Kidney epithelial cell (primary cell): ENCODE results near the gene LRRC42. TPM values are rescaled to one million over a fixed set of nuclear protein-coding genes. Genes with fewer than 3 reads are reported as not detected.
"Not testable (repeated sequence)": the region's sequence is repeated elsewhere in the genome, so short reads cannot be mapped to it uniquely, and the experiment has no call there.

Experiments used
- DNase-seq: peaks from one replicate; pipeline ENCODE4 v3.0.0-alpha.2; 2010; ENCODE audit warnings: low read depth
- H3K27me3 ChIP-seq: 2 replicates; pipeline ENCODE4 v1.6.0; 2011; ENCODE audit warnings: low read length; ENCODE audit not compliant: control insufficient read depth, insufficient read depth
- H3K36me3 ChIP-seq: 2 replicates; pipeline ENCODE4 v1.5.1; 2011; ENCODE audit warnings: low read length; ENCODE audit not compliant: control insufficient read depth, insufficient read depth
- H3K4me3 ChIP-seq: 2 replicates; pipeline ENCODE4 v1.5.1; 2011; ENCODE audit warnings: low read depth, mild to moderate bottlenecking, control low read depth, low read length
- CTCF ChIP-seq: IDR thresholded peaks from 2 replicates; pipeline ENCODE4 v1.5.1; 2011; ENCODE audit warnings: mild to moderate bottlenecking, moderate library complexity, low read length, control low read depth, inconsistent platforms; ENCODE audit not compliant: insufficient read depth, poor library complexity, severe bottlenecking
- total RNA-seq: library from RNA; depleted of rRNA; stranded (reverse); fragments of >200 nt; gene quantifications from 2 replicates; pipeline ENCODE4 v1.2.3, GENCODE V29; 2015

LRRC42 gene
- total RNA-seq, 1 donor from 2014 or later: 45.7 TPM

DNA sequence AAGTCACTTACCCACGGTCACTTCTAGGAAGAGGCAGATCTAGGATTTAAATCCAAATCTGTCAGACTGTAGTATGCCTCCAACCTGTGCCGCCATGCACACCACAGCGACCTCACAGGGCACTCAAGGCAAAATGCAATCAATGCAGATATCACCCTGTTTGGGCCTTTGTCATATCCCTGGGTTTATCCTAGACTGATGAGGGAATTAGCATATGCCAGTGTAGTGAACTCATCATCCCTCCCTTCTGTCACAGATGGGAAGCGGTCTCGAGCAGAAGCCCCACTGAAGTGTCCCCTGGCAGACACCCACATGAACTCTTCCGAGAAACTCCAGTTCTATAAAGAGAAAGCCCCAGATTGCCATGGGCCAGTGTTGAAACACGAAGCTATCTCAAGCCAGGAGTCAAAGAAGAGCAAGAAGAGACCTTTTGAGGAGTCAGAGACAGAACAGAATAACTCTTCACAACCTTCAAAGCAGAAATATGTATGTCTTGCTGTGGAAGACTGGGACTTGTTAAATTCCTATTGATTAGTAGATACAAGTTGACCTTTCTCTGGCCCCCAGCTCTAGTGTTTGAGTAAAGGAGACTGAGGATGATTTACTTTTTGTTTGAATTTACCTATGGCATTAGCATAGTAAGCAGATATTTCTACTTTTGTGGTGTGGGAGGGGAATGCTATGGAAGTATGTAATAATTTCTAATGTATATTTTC lies 21.4 kb downstream of the LRRC42 start:
- TF ChIP-seq CTCF: no peak
- Histone ChIP-seq H3K4me3 (no peak overlapping the region), H3K27me3 (no peaks in the 10 kb centered on the region), H3K36me3 (peaks cover 3% of the 10 kb centered on the region)
- no peak for DNase-seq

DNA sequence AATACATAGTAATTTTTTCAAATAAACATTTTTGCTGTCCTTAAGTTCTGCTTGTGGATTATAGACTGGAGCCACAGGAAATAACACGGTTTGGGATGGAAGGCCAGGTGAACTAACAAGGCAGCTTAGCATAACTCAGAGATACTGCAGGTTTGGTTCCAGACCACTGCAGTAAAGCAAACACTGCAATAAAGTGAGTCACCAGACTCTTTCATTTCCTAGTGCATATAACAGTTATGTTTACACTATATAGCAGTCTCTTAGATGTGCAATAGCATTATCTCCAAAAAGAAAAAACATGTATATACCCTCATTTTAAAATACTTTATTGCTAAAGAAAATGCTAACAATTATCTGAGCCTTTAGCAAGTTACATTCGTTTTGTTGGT lies 22.0 kb downstream of the LRRC42 start:
- Histone ChIP-seq H3K27me3 (no peaks in the 10 kb centered on the region), H3K36me3 (peaks cover 2% of the 10 kb centered on the region)
- no peak for DNase-seq

DNA sequence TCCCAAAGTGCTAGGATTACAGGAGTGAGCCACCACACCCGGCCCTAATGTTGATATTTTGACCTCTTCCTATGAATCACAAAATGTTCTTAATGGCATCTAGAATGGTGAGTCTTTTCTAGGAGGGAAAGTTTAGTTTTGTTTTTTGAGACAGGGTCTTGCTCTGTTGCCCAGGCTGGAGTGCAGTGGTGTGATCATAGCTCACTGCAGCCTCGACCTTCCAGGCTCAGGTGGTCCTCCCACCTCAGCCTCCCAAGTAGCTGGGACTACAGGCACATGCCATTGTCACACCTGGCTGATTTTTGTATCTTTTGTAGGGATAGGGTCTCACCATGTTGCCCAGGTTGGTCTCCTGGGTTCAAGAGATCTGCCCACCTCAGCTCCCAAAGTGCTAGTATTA lies 23.2 kb downstream of the LRRC42 start:
- not testable (repeated sequence) for H3K36me3 ChIP-seq, H3K27me3 ChIP-seq, H3K4me3 ChIP-seq, DNase-seq

More for the DNA sequence above, 22.0 kb downstream of the LRRC42 start:
- no peak for TF ChIP-seq CTCF
- H3K4me3 ChIP-seq: no peak overlapping the region

DNA sequence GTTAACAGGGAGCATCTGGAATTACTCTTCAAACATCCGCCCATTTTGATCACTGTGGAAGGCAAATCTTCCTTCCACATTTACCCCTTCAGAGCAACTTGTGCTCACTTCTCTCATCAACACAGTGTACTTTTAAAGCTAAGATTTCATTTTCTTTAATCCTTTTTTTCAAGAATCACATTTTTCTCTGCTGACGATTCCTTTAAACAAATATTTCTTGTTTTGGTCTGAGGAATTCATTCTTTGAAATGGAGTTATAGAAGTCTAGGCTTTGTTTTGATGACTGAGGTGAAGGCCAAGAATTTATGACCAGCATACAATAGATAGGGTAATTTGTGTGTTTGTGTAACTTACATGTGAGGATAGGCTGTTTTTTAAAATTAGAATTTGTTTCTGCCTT lies 25.6 kb downstream of the LRRC42 start:
- Histone ChIP-seq H3K36me3 (peaks cover 2% of the 10 kb centered on the region), H3K27me3 (no peaks in the 10 kb centered on the region), H3K4me3 (no peak overlapping the region)
- DNase-seq: no peak
- no peak for TF ChIP-seq CTCF

GRCh38 chr1:53975861-53976260 lies 29.7 kb downstream of the LRRC42 start:
- no peak for DNase-seq
- TF ChIP-seq CTCF: no peak

GRCh38 chr1:53979712-53980450 lies 33.7 kb downstream of the LRRC42 start:
- H3K4me3 ChIP-seq: no peak overlapping the region
- no peaks in the 10 kb centered on the region for H3K36me3 ChIP-seq
- DNase-seq: no peak
- H3K27me3 ChIP-seq: no peaks in the 10 kb centered on the region
- no peak for TF ChIP-seq CTCF

More at GRCh38 chr1:53975861-53976260, 29.7 kb downstream of the LRRC42 start:
- no peaks in the 10 kb centered on the region for H3K36me3 ChIP-seq
- no peak overlapping the region for H3K4me3 ChIP-seq
- no peaks in the 10 kb centered on the region for H3K27me3 ChIP-seq
